Limb (tissue), 2 donors: Measurements from ENCODE around the gene XXYLT1.

Experiments
- DNase-seq, 2 donors: peaks; one replicate each; pipeline ENCODE4 v3.0.0-alpha.2; 2016; ENCODE audit errors: extremely low spot score in 2 of 2

The XXYLT1 gene

GRCh38 chr3:195251336-195252065 is 19.5 kb downstream of the XXYLT1 start:
- peak in 1 of 2 donors; percentile 32 for DNase-seq

- DNase-seq: peak; percentile 40 to 41
Measured at GRCh38 chr3:195250473-195251251, 20.3 kb downstream of the XXYLT1 start.

GRCh38 chr3:195249858-195250464 is 21.0 kb downstream of the XXYLT1 start:
- DNase-seq: peak in 1 of 2 donors; percentile 27

- peak in 1 of 2 donors; percentile 20 for DNase-seq
Measured at GRCh38 chr3:195249057-195249770, 21.7 kb downstream of the XXYLT1 start.

- DNase-seq: peak in 1 of 2 donors; percentile 8
Measured at GRCh38 chr3:195248281-195248680, 22.7 kb downstream of the XXYLT1 start.

- DNase-seq: no peak
Measured at GRCh38 chr3:195247863-195248189, 23.1 kb downstream of the XXYLT1 start.

GRCh38 chr3:195247086-195247862 is 23.7 kb downstream of the XXYLT1 start:
- DNase-seq: peak in 1 of 2 donors; percentile 24

GRCh38 chr3:195246581-195246995 is 24.4 kb downstream of the XXYLT1 start:
- DNase-seq: peak in 1 of 2 donors; percentile 49

- DNase-seq: peak in 1 of 2 donors; percentile 19
Measured at GRCh38 chr3:195245531-195245951, 25.4 kb downstream of the XXYLT1 start.

- DNase-seq: peak in 1 of 2 donors; percentile 19
Measured at GRCh38 chr3:195241592-195242355, 29.2 kb downstream of the XXYLT1 start.

GRCh38 chr3:195240939-195241338 is 30.0 kb downstream of the XXYLT1 start:
- peak in 1 of 2 donors; percentile 11 for DNase-seq

GRCh38 chr3:195240171-195240701 is 30.7 kb downstream of the XXYLT1 start:
- DNase-seq: peak in 1 of 2 donors; percentile 16

- peak in 1 of 2 donors; percentile 12 for DNase-seq
Measured at GRCh38 chr3:195239121-195239520, 31.8 kb downstream of the XXYLT1 start.

- DNase-seq: peak; percentile 36 to 55
Measured at GRCh38 chr3:195238586-195239118, 32.3 kb downstream of the XXYLT1 start.

- DNase-seq: peak in 1 of 2 donors; percentile 15
Measured at GRCh38 chr3:195238081-195238571, 32.8 kb downstream of the XXYLT1 start.

- DNase-seq: peak in 1 of 2 donors; percentile 10
Measured at GRCh38 chr3:195236801-195237570, 34.0 kb downstream of the XXYLT1 start.

- peak in 1 of 2 donors; percentile 7 for DNase-seq
Measured at GRCh38 chr3:195236076-195236798, 34.7 kb downstream of the XXYLT1 start.

GRCh38 chr3:195230244-195230643 is 40.7 kb downstream of the XXYLT1 start:
- no peak for DNase-seq
